NCI-H510A treated with DMSO at 0.1 percent for 48 hours (cell line): ENCODE results near the gene TTF2.

Experiments
- DNase-seq: peaks from one replicate; lab custom pipeline; 2025; lab: John Stamatoyannopoulos, UW

Gene TTF2

GRCh38 chr1:117046781-117047180, 13.3 kb upstream of the TTF2 start:
- no peak for DNase-seq

- no peak for DNase-seq
These were observed 12.9 kb upstream of the TTF2 start for GRCh38 chr1:117047271-117047670.

DNA sequence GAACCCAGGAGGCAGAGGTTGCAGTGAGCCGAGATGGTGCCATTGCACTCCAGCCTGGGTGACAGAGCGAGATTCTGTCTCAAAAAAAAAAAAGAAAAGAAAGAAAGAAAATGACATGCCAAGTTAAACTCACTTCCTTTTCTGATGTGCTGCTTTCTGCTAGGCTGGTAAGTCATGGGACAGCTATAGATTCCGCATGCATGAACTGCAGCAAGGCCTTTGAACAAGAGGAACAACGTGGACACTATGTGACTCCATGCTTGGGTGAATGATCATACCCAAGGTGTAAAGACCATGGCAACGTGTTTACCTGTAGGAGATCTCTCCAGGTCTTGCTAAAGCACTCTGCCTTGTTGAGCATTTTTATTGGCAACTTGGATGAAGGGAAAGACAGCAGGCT, 10.3 kb upstream of the TTF2 start:
- DNase-seq, result no peak

- no peak for DNase-seq
These were observed 8.7 kb upstream of the TTF2 start for GRCh38 chr1:117051224-117052064.

DNA sequence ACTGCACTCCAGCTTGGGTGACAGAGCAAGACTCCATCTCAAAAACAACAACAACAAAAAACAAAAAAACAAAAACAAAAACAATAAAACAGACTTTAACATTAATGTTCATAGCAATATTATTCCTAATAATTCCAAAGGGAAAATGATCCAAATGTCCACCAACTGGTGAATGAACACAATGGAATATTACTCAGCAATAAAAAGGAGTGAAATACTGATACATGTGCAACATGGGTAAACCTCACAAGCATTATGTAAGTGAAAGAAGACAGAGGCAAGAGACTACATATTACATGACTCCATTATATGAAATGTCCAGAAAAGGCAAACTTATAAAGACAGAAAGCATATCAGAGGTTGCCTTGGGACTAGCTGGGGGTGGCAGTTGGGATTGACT, 6.1 kb upstream of the TTF2 start:
- DNase-seq, result no peak

DNA sequence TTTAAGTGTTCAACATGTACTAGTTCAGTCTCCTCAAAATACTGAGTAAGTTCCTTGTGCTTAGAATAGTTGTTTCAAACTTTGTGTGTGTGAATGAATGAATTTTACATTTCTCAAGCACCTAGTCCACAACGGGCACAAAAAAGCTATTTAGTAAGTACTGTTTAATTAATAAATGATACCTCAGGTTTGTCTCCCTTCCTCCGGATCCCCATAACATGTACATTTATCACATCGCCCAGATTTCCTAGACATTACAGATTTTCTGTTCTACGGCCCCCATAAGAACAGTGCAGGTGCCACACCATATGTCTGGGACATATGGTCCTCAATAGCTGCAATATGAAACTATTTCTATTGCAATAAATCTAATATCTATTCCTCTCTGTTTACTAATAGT, 1.3 kb upstream of the TTF2 start:
- peak; percentile 35 for DNase-seq

GRCh38 chr1:117059334-117059677, 820 bp upstream of the TTF2 start:
- peak; percentile 85 for DNase-seq

- DNase-seq, result peak; percentile 31
These were observed 553 bp downstream of the TTF2 start for GRCh38 chr1:117060441-117061317.

DNA sequence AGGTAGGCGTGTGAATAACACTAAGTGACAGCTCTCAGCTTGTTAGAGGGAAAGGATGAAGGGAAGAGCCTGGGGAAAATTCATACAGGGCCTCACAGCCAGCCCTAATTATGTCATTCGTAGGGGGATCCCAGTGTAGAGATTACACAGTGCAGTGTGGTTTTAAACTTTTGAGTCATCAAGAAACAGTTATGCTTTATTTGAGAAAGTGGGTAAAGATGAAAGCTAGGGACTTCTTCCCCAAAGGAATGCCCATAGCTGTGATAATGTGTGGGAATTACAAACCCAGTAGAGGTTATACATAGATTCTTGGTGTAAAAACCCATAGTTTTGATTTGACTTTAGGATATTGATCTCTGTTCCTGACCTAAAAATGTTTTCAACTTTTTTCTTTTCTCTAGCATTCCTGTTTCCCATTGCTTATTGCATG, 1.9 kb downstream of the TTF2 start:
- no peak for DNase-seq

GRCh38 chr1:117066367-117066766, 6.2 kb downstream of the TTF2 start:
- no peak for DNase-seq

DNA sequence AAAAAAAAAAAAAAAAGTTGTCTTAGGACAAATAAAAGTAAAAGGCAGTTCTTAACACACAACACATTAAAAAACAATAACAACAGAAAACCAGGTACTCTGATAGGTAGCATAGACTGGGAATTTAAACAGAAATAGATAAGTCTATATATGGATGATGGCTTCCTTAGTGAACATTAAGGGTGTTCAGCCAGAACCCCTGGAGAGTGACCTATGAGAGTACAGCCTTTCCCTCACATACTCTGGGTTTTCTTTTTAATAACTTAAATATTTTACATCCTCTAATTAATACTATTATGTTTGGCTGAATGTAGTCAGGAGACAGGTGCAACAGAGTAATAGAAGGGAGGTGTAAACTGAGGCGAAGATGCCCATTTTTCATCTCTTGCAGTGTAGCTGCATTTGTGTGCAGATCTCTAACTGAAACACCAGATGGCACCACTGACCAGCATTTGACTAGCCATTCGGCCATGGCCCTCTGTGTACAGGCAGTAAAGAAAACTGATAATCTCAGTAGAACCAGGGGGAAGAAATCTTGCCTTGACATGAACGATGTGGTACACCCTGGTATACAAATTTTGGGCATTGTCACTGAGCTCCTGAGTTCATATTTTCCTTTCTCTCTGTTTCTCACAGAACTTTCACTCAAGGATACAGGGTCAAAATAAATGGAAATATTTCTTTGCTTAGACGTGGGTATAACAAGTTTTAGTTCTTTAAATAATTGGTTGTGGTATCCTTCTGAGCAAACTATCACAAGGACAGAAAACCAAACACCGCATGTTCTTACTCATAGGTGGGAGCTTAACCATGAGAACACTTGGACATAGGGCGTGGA, 7.6 kb downstream of the TTF2 start:
- DNase-seq, result peak; percentile 42

- no peak for DNase-seq
These were observed 8.5 kb downstream of the TTF2 start for GRCh38 chr1:117068580-117068979.

- no peak for DNase-seq
These were observed 9.2 kb downstream of the TTF2 start for GRCh38 chr1:117069220-117069844.

DNA sequence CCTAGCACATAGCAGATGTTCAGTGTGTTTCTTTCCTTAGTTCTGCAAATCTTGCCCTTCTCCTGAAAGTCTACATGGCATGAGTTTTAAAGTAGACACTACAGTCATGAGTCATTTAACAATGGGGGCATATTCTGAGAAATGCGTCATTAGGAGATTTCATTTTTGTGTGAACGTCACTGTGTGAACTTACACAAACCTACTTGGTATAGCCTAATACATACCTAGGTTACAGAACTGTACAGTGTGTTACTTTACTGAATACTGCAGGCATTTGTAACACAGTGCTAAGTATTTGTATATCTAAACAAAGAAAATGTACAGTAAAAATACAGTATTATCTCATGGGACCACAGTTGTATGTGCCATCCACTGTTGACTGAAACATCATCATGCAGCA, 10.0 kb downstream of the TTF2 start:
- no peak for DNase-seq

GRCh38 chr1:117076648-117077047, 16.5 kb downstream of the TTF2 start:
- DNase-seq, result no peak

- no peak for DNase-seq
These were observed 17.1 kb downstream of the TTF2 start for GRCh38 chr1:117077267-117077666.

GRCh38 chr1:117079737-117080136, 19.6 kb downstream of the TTF2 start:
- DNase-seq, result no peak

DNA sequence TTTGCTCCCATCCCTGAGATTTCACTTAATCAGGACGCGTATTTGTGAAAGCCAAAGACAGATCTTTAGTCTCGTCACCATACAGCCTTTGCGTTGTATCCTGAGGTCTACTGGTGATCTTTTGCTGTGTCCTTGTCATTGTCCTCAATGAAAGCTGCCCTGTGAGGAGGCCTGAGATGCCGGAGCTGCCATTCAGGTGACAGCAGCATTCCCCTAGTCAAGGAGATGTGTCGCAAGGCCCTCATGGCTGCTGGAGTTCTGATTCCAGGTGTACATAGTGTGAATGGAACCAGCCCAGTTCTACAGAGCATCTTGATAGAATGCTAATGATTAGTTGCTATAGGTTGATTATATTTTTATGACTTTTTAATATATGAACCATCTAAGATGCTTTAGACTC, 24.1 kb downstream of the TTF2 start:
- DNase-seq, result no peak

- no peak for DNase-seq
These were observed 27.6 kb downstream of the TTF2 start for GRCh38 chr1:117087686-117088085.

DNA sequence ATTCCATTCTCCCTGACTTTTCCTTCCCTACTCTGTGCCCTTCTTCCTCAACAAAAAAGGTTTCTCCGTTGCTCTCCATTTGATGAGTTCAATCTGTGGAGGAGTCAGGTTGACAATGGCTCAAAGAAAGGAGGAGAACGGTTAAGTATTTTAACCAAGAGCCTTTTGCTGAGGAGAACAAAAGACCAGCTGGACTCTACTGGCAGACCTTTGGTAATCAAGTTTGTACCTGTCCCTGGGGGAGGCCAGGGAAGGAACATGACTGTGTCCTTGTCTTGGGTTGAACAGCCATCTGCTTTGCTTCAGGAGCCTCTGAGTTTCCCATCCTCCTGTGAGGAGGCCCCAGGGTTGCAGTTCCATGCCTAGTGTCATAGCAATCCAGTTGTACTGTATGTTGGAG, 29.9 kb downstream of the TTF2 start:
- DNase-seq, result no peak

DNA sequence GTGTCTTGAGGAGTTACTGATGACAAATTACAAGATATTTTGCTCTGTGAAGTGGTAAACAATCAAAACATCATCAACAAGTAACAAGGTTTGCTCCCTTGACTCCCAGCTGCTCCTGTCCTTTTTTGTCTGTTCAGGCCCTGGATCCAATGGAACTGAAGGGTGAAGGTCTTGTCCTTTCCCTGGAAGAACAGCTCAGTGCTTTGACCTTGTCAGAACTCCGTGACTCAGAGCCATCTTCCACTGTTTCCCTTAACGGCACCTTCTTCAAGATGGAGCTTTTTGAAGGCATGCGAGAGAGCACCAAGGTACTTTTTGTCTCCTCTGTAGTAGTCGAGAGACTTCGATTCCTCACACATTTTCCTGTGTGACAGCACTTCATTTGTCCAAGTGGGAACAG, 32.5 kb downstream of the TTF2 start:
- no peak for DNase-seq

GRCh38 chr1:117093091-117093534, 33.0 kb downstream of the TTF2 start:
- DNase-seq, result no peak
